BLaER1 treated with 17β-estradiol and CSF1 and Interleukin-3, amounts not matched to agents 10 nM and 100 nM (cell line): Measurements from ENCODE around the gene NRG3.

Experiments used
- H3K27ac ChIP-seq, 11 experiments: shearing (Covaris generic); formaldehyde crosslinking; 2 replicates each; pipeline ENCODE4 v1.8.1; 2022
- H3K27me3 ChIP-seq, 11 experiments: shearing (Covaris generic); formaldehyde crosslinking; 2 replicates each; pipeline ENCODE4 v1.8.1; 2022
- H3K36me3 ChIP-seq, 11 experiments: shearing (Covaris generic); formaldehyde crosslinking; 2 replicates each; pipeline ENCODE4 v1.8.1; 2022
- H3K4me1 ChIP-seq, 10 experiments: shearing (Covaris generic); formaldehyde crosslinking; 2 replicates each; pipeline ENCODE4 v1.8.1; 2022
- H3K4me2 ChIP-seq, 11 experiments: shearing (Covaris generic); formaldehyde crosslinking; 2 replicates each; pipeline ENCODE4 v1.8.1; 2022
- H3K4me3 ChIP-seq, 10 experiments: shearing (Covaris generic); formaldehyde crosslinking; 2 replicates each; pipeline ENCODE4 v1.8.1; 2022
- H3K9ac ChIP-seq, 11 experiments: shearing (Covaris generic); formaldehyde crosslinking; 2 replicates each; pipeline ENCODE4 v1.8.1; 2022
- H3K9me3 ChIP-seq, 11 experiments: shearing (Covaris generic); formaldehyde crosslinking; replicated peaks in 1 of 11; 2 replicates each; pipeline ENCODE4 v1.8.1; 2022
- H4K20me1 ChIP-seq, 11 experiments: shearing (Covaris generic); formaldehyde crosslinking; 2 replicates each; pipeline ENCODE4 v1.8.1; 2022
- Cebpa-rat ChIP-seq, 11 experiments: shearing (Covaris generic); IDR thresholded peaks; 2 replicates each; pipeline ENCODE4 v1.8.1; 2022

The NRG3 gene

GRCh38 chr10:83017076-83017867, 1142.3 kb downstream of the NRG3 start:
- H3K27ac ChIP-seq: no peak overlapping the region
- no peak overlapping the region for H3K9ac ChIP-seq
- no peaks in the 10 kb centered on the region for H3K36me3 ChIP-seq
- H3K4me1 ChIP-seq: no peaks in the 10 kb centered on the region
- no peak overlapping the region for H3K4me3 ChIP-seq
- TF ChIP-seq Cebpa-rat (IDR thresholded peaks at IDR 0.05): no peak
- H3K4me2 ChIP-seq: no peak overlapping the region
- H3K9me3 ChIP-seq: peaks cover 0 to 9% (median 0%) of the 10 kb centered on the region in 11 experiments; a peak in 6 of 22 replicates
- H3K27me3 ChIP-seq: no peaks in the 10 kb centered on the region
- H4K20me1 ChIP-seq: no peaks in the 10 kb centered on the region

GRCh38 chr10:83023662-83024061, 1148.7 kb downstream of the NRG3 start:
- Histone ChIP-seq H3K36me3 (no peaks in the 10 kb centered on the region), H3K27ac (no peak overlapping the region), H3K4me1 (no peaks in the 10 kb centered on the region), H3K4me3 (no peak overlapping the region), H3K9ac (no peak overlapping the region), H3K4me2 (no peak overlapping the region), H4K20me1 (no peaks in the 10 kb centered on the region), H3K27me3 (no peaks in the 10 kb centered on the region), H3K9me3 (peaks cover 0 to 9% (median 1%) of the 10 kb centered on the region in 11 experiments; a peak in 6 of 22 replicates)
- no peak for TF ChIP-seq Cebpa-rat (IDR thresholded peaks at IDR 0.05)
